SK-N-SH treated with all-trans-retinoic acid at 6 μM for 48 hours (cell line): Measurements from ENCODE around the gene CNTNAP2.

Source experiments
- ARNTL ChIP-seq: fragments of 450-650 bp; formaldehyde crosslinking; IDR thresholded peaks from 2 replicates; pipeline ENCODE4 v1.5.0; 2020; ENCODE audit warnings: low read depth, mild to moderate bottlenecking, moderate library complexity, borderline replicate concordance
- CREB5 ChIP-seq: fragments of 250-450 bp; sonication (Bioruptor Pico); IDR thresholded peaks from 2 replicates; pipeline ENCODE4 v1.5.1; 2020; ENCODE audit warnings: low read depth, mild to moderate bottlenecking, moderate library complexity
- CSDC2 ChIP-seq: fragments of 250-450 bp; sonication (Bioruptor Pico); IDR thresholded peaks from 2 replicates; pipeline ENCODE4 v1.5.0; 2020; ENCODE audit warnings: mild to moderate bottlenecking, moderate library complexity
- PPARA ChIP-seq: fragments of 250-450 bp; sonication (Bioruptor Pico); IDR thresholded peaks from 2 replicates; pipeline ENCODE4 v1.5.0; 2020; ENCODE audit warnings: mild to moderate bottlenecking, borderline replicate concordance
- RARB ChIP-seq: fragments of 250-450 bp; sonication (Bioruptor Pico); IDR thresholded peaks from 2 replicates; pipeline ENCODE4 v1.8.0; 2021; ENCODE audit warnings: mild to moderate bottlenecking, moderate library complexity
- ZC3H10 ChIP-seq: fragments of 250-450 bp; sonication (Bioruptor Pico); IDR thresholded peaks from 2 replicates; pipeline ENCODE4 v1.5.1; 2021; ENCODE audit warnings: mild to moderate bottlenecking, moderate library complexity
- ZFP3 ChIP-seq: fragments of 250-450 bp; sonication (Bioruptor Pico); IDR thresholded peaks from 2 replicates; pipeline ENCODE4 v1.5.0; 2020; ENCODE audit warnings: mild to moderate bottlenecking, moderate library complexity
- ZFP30 ChIP-seq: fragments of 450-650 bp; formaldehyde crosslinking; IDR thresholded peaks from 2 replicates; pipeline ENCODE4 v1.5.0; 2022; ENCODE audit warnings: mild to moderate bottlenecking, moderate library complexity
- ZNF70 ChIP-seq: fragments of 450-650 bp; formaldehyde crosslinking; IDR thresholded peaks from 2 replicates; pipeline ENCODE4 v1.5.0; 2020; ENCODE audit warnings: mild to moderate bottlenecking, moderate library complexity
- TF ChIP-seq, protein P1 (sequence below): fragments of 250-450 bp; sonication (Bioruptor Pico); IDR thresholded peaks from 2 replicates; pipeline ENCODE4 v1.8.0; 2020; ENCODE audit warnings: mild to moderate bottlenecking, moderate library complexity, borderline replicate concordance

DNA sequence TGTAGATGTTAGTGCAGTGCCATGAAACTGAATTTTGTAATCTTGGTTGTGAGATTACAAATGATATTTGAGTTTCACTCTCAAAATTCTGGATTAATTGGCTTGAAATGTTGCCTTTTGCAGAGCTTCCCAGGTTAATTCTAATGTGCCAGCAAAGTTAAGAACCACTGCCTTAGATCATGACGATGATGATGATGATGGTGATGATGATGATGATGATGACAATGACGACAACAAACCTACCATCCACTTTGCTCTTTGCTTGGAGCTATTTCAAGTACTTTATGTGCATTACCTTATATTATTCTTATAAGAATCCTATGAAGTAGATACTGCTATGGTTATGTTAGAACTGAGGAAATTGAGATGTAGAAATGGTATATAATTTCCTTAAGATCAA is 261.6 kb downstream of the CNTNAP2 start:
- TF ChIP-seq ZFP30 (CRISPR knock-in tag) (no peak), ARNTL (CRISPR knock-in tag) (no peak), RARB (CRISPR knock-in tag) (no peak), PPARA (no peak), CREB5 (CRISPR knock-in tag) (no peak), ZC3H10 (CRISPR knock-in tag) (no peak), CSDC2 (no peak), ZNF70 (CRISPR knock-in tag) (no peak), ZFP3 (no peak)
- TF ChIP-seq, protein P1, sequence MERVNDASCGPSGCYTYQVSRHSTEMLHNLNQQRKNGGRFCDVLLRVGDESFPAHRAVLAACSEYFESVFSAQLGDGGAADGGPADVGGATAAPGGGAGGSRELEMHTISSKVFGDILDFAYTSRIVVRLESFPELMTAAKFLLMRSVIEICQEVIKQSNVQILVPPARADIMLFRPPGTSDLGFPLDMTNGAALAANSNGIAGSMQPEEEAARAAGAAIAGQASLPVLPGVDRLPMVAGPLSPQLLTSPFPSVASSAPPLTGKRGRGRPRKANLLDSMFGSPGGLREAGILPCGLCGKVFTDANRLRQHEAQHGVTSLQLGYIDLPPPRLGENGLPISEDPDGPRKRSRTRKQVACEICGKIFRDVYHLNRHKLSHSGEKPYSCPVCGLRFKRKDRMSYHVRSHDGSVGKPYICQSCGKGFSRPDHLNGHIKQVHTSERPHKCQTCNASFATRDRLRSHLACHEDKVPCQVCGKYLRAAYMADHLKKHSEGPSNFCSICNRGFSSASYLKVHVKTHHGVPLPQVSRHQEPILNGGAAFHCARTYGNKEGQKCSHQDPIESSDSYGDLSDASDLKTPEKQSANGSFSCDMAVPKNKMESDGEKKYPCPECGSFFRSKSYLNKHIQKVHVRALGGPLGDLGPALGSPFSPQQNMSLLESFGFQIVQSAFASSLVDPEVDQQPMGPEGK (CRISPR knock-in tag): no peak
